ENCODE data around the gene MTIF3.

Gene MTIF3

GRCh38 chr13:27391471-27391870 is 58.9 kb downstream of the MTIF3 start:
- Histone ChIP-seq H3K9me3 (ENCODE audit: low read length) (no peaks in the 10 kb centered on the region), H3K27ac (ENCODE audit: low read depth, low read length) (no peak overlapping the region), H3K36me3 (ENCODE audit: insufficient read depth, low read length) (no peaks in the 10 kb centered on the region), H3K4me1 (ENCODE audit: insufficient read depth, low read length) (no peaks in the 10 kb centered on the region), H3K27me3 (ENCODE audit: control insufficient read depth in 1 of 2, insufficient read depth in 2 of 2, low read length in 2 of 2) (no peaks in the 10 kb centered on the region), H3K4me3 (ENCODE audit: low read depth in 1 of 2, low read length in 2 of 2) (no peak overlapping the region), H3K9ac (ENCODE audit: low read length) (no peak overlapping the region)

GRCh38 chr13:27389891-27390290 is 60.5 kb downstream of the MTIF3 start:
- Histone ChIP-seq H3K9ac (ENCODE audit: low read length) (no peak overlapping the region), H3K4me3 (ENCODE audit: low read depth in 1 of 2, low read length in 2 of 2) (no peak overlapping the region), H3K27me3 (ENCODE audit: control insufficient read depth in 1 of 2, insufficient read depth in 2 of 2, low read length in 2 of 2) (no peaks in the 10 kb centered on the region), H3K36me3 (ENCODE audit: insufficient read depth, low read length) (no peaks in the 10 kb centered on the region), H3K4me1 (ENCODE audit: insufficient read depth, low read length) (no peaks in the 10 kb centered on the region), H3K27ac (ENCODE audit: low read depth, low read length) (no peak overlapping the region), H3K9me3 (ENCODE audit: low read length) (no peaks in the 10 kb centered on the region)

GRCh38 chr13:27388241-27388640 is 62.1 kb downstream of the MTIF3 start:
- Histone ChIP-seq H3K4me1 (ENCODE audit: insufficient read depth, low read length) (no peaks in the 10 kb centered on the region), H3K36me3 (ENCODE audit: insufficient read depth, low read length) (no peaks in the 10 kb centered on the region), H3K27me3 (ENCODE audit: control insufficient read depth in 1 of 2, insufficient read depth in 2 of 2, low read length in 2 of 2) (no peaks in the 10 kb centered on the region)

More at GRCh38 chr13:27388241-27388640, 62.1 kb downstream of the MTIF3 start:
- no peak overlapping the region for H3K4me3 ChIP-seq (ENCODE audit: low read depth in 1 of 2, low read length in 2 of 2)
- H3K27ac ChIP-seq (ENCODE audit: low read depth, low read length) = no peak overlapping the region
- H3K9me3 ChIP-seq (ENCODE audit: low read length) = no peaks in the 10 kb centered on the region
- H3K9ac ChIP-seq (ENCODE audit: low read length) = no peak overlapping the region

Data from muscle layer of colon (tissue), 2 donors.